NCI-H1105 (cell line): ENCODE measurements around the gene SMYD1.

Experiments
- DNase-seq: peaks from one replicate; lab custom pipeline; 2025; lab: John Stamatoyannopoulos, UW

The SMYD1 gene

DNA sequence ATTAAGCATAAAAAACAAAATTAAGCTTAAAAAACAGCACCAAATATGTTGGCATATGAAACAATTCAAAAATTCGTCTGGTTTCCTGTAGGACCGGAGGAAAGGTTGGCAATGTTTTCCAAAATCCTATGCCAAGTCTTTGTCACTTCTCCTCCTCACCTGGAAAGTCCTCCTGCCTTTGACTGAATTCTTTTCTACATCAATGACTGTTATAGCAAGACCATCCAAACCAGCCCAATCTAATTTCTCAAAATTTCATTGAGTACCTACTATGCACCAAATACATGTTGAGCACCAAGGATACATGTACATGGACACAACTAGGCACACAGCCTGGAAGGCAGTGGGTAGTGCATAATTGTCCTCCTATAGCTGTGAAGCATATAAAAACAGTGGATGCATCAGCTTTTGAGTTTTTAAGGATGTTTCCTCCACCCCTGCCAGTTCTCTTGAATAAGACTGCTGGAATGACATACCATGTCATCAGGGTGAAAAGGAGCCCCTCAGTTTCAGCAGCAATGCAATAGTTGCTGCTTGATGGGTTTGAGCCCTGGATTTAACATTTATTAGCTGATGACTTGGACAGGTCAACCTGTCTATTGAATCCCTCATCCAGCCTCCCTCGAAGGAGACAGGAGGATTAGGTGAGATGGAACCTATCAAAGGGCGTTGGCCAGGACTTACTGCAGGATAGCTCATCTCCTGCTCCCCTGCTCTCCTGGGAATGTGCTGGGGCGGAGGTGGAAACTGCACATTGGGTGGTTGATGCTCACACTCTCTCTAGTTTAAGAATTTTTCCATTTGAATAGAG, 55.7 kb downstream of the SMYD1 start:
- DNase-seq = no peak

DNA sequence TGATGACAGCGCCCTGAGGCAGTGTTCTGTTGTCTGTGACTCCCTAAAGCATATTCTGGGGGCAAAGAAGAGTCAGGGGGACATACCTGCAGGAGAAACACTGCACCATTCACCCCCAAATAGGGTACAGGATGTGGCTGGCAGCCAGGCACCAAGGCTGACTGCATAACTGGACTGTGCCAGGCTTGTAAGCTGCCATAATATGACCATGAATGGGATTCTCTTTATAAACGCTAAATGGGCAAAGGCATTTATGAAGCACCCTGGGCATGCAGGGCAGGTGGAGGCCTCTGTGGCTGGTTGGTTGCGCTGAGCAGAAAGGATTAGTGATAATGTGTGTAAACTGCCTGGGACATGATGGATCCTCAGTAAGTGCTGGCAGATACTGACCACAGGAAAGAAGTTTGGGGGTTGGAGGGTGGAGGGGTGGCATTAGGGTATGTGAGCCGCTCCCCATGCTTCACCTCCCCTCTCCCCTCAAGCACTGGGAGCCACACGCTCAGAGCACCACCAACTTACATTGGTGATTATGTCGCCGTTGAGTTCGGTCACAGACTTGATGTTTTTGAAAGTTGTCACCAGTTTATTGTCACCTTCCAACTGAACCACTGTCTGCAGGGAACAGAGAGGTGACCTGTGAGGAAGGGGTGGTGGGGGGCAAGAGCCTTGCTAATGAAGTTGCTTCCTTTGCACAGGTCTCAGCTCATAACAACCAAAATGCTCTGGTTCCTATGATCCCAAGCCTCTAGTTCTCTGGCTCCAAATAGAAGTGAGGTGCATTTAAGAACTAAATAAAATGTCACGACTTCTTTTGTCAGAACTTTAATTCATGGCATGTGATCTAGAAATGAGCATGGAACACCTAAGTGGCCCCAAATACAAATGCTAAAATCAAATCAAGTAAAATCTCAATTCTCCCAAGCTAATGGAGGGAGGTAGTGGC, 56.6 kb downstream of the SMYD1 start:
- DNase-seq = no peak

DNA sequence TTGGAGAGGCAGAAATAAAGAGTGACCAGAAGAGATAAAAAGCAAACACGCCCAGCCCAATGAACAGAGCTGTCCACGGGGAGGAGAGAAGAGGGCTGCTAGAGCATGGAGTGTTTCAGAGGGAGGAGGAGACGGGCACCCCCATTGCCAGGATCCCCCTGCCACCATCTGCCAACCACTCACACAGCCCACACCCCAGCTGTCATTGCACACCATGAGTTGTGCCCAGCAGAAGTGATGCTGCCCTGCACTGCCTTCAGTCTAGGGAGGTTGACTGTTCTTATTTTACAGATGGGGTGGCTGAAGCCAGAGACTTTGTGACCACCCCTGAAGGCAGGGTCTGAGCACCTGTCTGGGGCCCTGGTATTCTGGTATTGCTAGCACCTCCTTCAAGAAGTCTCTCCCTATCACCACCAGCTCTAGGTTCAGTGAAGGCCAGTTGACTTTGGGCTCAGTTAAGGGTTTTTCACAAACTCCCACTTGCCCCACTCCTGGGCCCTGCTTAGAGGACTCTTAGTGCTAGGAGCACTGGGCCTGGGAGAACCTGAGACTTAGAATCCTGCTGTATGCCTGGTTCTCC, 57.8 kb downstream of the SMYD1 start:
- no peak for DNase-seq

DNA sequence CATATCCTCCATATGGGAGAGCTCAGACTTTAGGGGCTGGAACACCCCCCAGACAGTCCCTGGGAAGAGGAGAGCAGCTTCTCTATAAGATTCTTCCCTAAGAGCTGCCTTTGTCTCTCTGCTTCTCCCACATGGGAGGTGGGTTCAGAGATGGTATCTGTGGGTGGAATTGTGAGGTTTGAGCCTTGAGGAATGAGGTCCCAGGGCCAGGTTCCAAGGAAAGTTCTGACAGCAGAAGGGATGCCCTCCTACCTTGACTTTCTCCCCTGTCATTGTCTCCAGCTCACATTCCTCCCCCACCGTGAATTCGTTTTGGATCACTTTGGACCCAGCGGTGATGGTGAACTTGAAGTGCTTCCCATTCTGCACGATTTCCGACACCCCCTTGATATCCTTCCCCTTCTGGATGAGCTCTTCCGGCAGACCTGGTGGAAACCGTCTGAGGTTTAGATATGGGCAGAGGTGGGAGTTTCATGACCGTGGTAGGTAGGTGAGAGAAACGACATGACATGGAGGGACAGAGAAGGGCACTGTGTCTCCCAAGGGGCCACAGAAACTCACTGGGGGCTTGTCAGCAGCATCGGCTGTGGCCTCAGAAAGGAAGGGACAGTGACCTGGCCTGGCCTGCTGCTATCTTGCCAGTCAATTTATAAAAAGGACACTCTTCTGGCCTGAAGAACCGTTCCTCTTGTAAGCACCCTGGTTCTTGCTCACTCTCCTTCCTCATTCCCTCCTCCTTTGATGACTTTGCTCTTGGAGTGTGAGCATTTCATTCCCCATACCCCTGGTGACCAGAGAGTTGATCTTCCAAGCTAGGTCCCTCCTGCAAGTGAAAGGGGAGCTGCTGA, 58.5 kb downstream of the SMYD1 start:
- DNase-seq = no peak

DNA sequence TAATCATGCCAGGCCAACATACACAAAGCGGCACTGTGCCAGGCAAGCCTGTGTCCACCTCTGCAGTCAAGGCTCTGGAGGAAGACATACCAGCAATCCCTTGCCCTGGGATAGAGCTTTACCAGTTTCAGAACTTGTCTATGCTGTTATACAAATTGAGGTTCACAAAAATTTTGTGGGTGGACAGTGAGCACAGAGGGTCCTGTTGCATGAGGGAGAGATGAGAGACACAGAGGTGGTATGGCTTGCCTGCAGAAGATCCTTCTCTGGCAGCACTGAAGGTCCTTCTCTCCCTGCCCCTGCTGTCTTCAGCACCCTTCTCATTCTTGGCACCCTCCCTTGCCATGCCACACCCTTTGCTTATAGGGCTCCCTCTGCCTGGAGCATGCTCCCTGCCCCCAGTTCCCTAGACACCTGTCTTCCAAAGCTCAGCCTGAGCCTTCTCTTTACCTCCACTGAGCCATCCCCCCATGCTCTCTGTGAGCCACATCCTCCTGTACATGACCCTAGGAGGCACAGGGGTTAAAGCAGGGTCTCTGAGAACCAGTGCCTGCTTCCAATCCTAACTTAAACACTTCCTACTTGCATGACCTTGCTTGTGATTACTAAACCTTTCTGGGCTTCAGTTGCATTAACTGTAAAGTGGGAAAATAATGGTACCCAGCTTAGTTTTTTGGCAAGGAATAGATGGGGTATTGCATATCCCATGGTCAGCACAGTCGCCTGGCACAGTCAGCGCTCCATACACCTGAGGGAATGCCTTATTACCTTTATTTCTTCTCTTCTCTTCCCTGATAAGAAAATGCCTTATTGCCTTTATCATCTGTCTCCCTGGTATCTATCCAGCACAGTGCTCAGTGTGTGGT, 59.4 kb downstream of the SMYD1 start:
- DNase-seq = no peak

DNA sequence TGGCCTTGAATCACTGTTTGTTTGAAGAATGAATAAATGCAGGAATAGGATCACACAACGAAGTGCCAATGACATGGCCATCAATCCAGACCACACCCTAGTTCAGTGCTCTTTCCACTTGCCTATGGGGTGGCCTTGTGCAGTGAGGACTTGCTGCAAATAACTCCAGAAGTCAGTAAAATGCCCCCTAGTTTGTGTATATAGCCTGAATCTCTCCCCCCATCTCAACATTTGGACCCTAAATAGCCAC, 59.9 kb downstream of the SMYD1 start:
- no peak for DNase-seq

DNA sequence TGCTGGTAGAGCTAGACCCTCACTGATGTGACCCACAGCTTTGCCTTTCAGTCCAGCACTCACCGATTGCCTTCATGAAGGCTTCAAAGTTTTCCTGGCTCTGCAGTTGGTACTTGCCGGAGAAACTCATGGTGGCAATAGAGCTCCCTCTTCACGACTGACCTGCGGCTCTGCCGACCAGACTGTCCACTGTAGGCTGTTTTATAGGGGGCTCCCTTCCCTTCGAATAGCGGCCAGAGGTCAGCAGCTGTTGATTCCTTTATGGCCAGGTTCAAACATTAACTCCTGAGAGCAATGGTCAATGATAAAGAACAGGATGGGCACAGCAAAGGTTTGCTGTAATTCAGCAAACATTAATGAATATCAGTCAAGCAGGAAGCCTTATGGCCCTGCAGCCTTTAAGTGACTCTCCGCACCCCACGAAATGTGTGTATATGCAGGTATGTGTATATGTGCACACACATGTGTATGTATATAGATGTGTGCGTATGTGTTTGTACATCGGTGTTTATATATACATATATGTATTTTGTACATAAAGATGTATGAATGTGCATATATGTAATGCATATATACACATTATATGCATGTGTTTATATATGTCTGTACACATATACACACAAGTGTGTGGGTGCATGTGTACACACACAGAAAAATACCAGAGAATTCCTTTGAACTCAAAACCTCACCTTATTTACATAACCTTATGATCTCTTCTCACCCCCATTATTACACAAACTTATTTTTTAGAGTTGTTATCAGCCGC, 60.4 kb downstream of the SMYD1 start, which contains the start of gene FABP1:
Gene FABP1, minus strand, starts transcription at position 175 of the 766 bp plus-strand sequence. Its CDS starts 45 bp downstream, at position 130.
- no peak for DNase-seq

DNA sequence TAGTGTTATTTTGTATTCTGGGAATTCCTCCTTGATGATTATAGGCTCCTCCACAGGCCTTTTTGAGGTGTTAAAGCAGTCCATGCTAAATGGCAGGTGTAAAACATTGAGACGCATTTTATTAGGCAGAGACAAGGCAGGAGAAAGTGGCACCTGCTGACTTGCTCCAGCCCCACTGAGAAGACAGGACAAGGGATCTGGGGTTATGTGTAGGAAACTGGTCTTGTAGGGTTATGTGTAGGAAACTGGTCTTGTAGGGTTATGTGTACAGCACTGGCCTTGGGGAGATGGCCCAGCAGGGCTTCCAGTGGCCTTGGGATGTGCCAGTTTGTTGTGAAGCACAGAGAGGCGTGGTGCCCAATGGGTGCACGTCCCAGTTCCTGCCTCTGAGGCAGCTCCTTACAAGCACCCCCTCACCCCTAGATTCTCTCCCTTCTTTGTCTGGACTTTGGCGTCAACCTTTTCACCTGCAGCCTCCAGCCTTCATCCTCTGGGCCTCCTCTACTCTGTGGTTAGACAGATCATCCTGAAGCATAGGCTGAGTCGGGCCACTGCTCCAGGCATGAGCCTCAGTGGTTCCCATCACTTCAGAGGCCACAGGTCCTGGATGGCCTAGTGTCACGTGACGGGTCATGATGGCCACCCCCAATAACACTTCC, 61.2 kb downstream of the SMYD1 start:
- no peak for DNase-seq

DNA sequence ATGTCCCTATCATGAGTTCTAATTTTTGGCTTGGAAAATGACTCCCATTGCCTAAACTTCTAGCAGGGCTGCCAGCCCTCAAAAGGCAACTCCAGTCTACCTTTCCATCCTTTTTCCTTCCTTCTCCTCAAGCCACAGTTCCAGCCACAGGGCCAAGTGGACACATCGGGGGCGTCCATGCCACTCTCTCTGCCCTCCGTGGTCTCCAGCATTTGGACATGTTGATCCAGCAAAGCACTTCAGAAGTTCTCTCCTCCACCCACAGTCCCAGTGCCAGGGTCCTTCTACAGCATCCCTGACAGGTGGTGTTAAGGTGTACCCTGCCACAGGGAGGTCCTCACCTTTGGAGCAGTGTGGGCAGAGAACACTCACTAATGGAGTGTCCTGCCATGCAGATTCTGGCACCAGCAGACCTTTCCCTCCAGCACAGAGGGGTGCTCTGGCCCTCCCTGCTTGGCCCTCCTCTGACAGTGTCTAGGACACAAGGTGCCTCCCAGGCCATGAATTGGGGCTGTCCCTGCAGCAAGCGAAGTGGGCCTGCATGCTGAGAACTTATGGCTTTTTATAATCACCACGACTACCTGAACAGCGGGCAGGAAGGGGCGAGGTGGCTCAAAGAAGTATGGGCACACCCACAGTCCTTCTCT, 61.8 kb downstream of the SMYD1 start:
- DNase-seq = no peak

DNA sequence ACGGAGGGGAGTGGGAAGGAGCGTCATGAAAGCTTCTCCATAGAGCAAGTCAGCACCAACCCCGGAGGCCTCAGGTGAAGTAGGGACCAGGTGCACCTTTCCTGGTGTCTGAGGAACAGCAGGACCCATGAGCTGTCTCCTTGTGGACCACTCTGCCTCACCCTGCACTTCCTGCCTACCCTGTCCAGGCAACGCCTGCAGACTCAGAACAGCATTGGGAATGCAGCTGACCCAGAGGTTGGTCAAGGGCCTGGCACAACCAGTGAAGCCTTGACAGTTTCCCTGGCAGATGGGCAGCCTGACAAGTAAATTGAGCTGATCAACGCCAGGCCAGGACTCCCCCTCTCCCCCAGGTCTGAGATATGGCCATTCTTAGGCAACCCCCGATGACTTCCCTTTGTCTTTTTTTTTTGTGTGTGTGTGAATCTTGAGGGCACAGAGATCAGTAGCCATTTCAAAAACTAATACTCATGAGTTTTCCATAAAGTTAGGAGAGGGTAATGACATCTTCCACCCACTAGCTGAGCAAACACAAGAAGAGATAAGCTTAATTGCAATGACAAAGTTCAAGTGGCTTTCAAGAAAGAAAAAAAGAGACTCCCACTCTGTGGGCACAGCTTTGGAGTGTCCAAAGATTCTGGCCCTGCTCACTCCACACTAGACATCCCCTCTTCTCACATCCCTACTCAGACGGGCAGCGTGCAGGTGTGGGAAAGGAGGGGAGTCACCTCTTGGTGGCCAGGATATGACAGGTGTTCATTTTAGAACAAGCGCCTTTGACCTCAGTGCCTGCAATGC, 63.8 kb downstream of the SMYD1 start:
- no peak for DNase-seq

DNA sequence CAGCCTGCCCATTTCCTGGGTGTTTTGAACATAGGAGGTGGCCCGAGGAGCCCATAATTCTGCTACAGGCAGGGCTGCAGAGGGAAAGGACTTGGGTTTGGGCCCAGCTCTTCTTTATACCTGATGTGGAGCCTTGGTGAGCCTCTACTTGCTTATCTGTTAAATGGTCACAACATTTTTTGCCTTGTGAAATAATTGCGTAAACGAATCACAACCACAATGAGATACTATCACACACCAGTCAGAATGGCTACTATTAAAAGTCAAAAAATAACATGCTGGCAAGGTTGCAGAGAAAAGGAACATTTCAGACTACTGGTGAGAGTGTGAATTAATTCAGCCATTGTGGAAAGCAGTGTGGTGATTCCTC, 64.4 kb downstream of the SMYD1 start:
- DNase-seq = no peak

DNA sequence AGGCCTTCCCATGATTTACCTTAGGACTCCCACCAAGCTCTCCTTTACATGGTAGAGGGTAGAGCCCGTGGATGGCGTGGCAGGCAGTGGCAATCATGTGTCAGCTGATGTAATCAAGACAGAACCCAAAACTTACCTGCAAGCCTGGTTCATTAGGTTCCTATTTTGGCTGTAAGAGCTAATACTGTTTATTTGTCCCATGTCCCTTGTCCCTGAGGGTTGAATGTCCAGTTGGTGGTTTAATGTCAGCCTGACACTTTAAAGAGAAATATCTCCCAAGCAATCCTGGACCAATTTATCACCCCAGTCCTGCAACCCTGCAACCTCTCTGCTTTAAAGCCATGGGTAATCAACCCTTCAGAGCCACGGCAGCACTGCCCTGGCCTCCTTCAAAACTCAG, 66.2 kb downstream of the SMYD1 start:
- no peak for DNase-seq

DNA sequence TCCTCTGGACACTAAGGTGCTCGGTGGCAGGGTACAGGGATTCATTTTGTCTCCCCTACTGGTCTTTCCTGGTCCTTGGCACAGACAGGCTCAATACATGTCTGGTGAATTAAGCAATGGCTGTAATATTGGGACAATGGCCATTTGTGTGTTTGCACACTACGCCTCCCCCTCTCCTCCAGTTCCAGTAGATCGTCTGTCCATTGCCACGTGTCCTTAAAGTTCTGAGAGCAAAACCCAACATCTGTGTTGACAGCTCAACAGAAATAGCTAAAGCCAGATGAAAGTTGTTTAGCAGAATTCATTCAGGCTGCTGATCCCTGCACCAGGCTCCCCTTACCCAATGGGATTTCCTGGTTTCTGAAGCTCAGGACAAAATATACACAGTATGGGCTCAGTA, 69.2 kb downstream of the SMYD1 start:
- DNase-seq = no peak

DNA sequence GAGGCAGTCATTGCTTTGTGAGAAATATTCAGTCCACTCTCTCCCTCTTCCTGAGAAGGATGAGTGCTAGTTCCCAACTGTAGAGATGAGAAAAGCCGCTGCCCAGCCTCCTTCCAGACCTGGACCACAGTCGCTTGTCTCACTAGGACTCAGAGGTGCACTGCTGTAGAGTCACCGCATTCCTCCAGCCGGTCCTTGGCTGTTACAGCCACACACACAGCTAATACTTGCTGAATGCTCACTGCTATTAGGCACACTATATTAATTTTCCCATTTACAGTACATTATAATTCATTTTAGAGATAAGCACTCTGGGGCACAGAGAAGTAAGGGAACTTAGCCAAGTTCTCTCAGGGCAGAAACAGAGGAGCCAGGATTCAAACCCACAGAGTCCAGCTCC, 70.2 kb downstream of the SMYD1 start:
- no peak for DNase-seq

DNA sequence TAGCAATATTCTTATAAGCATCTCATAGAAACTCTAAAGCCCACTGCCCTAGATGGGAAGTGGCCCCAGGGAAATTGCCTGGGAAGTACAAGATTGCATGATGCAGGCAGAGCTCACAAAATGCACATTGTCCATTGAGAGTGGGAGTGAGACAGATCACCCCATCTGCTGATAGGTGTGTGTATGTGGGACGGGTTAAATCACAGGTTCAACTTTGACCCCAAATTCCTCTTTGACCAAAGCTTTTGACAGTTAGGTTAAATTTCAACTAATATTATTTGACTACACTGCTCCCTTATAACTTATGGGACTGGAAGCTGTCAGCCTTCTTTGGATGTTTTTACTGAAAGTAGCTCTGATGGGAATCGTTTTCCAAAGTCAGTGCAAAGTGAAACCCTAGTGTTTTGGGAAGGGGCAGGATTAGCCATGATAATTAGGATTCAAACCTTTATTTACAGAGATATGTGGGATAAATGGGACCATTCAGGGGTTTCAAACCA, 71.6 kb downstream of the SMYD1 start:
- DNase-seq = no peak

DNA sequence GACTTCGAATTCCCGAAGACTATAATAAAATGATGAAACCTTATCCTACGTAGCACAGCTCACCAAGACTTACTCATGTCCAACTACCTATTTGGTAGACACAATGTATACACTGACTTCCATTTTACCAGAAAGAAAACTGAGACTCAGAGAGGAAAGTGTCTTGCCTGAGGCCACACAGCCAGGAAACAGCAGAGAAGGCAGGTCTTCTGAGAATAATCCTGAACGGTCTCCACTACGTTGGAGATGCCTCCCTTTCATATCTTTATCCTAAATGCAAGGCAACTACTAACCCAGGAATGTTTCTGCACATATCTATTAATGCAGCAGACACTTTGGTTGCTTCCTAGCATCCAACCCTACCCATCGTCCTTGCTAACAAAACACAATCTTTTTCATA, 72.2 kb downstream of the SMYD1 start:
- DNase-seq = no peak

DNA sequence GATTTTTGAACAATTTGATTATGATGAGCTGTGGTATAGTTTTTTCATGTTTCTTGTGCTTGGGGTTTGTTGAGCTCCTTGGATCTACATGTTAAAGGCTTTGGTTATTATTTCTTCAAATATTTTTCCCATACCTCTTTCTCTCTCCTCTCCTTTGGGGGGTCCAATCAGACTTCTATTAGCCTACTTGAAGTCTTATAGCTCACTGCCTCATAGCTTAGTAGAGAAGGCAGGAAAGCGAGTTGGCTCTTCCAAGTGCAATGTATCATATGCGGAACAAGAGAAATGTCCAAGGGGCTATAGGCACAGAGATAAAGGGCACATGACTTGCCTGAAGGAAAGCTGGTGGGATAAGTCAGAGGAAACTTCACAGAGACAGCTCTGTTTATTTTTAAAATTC, 74.3 kb downstream of the SMYD1 start:
- DNase-seq = no peak

DNA sequence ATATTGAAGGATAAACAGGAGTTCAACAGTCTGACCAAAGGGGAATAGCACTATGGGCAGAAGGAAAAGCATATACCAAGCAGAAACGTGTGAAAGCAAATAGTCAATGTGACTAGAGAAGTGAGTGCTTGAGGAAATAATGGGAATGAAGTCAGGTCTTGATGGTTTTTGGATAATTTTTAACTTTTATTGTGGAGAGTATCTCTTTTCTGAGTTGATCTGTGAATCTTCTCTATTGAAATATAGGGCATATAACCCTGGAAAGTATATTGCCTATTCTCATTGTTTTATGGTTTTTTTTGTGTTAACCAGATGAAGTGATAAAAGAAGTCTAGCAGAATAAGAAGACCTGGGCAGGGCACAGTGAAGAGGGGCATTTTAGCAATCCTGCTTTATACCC, 76.6 kb downstream of the SMYD1 start:
- DNase-seq = no peak
